GM18873 (cell line): ENCODE measurements around the gene PLA2G3.

Source experiments
- ATAC-seq: cut with Tn5 transposase; IDR thresholded peaks from one replicate; pipeline ENCODE4 v1.9.1; 2021; ENCODE audit warnings: mild to moderate bottlenecking, moderate library complexity, moderate number of reproducible peaks; ENCODE audit not compliant: unreplicated experiment, low FRiP score

The PLA2G3 gene

GRCh38 chr22:31148953-31149627 is 8.8 kb upstream of the PLA2G3 start:
- ATAC-seq: no peak

DNA sequence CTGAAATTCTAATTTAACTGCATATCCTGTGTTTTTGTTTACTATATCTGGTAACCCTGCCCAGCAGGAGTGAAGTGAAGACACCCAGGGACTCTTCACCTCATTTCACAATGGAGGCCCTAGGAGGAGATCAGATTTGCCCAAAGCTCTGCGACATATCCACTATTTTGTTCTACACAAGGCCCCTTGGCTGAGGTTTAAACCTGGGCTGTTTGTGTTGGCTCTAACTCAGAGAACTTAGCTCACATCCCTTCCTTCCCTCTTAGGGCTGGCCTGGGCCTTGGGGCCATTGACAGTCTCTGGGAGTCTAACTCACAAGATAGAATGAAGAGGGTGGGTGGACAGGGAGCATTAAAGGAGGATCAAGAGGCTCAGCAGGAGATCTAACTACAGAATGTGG is 8.2 kb upstream of the PLA2G3 start:
- no peak for ATAC-seq

- no peak for ATAC-seq
Measured at GRCh38 chr22:31144223-31144622, 3.9 kb upstream of the PLA2G3 start.

- ATAC-seq: no peak
Measured at GRCh38 chr22:31143537-31143936, 3.2 kb upstream of the PLA2G3 start.

GRCh38 chr22:31143038-31143437 is 2.7 kb upstream of the PLA2G3 start:
- ATAC-seq: no peak

GRCh38 chr22:31142285-31142684 is 2.0 kb upstream of the PLA2G3 start:
- ATAC-seq: no peak

DNA sequence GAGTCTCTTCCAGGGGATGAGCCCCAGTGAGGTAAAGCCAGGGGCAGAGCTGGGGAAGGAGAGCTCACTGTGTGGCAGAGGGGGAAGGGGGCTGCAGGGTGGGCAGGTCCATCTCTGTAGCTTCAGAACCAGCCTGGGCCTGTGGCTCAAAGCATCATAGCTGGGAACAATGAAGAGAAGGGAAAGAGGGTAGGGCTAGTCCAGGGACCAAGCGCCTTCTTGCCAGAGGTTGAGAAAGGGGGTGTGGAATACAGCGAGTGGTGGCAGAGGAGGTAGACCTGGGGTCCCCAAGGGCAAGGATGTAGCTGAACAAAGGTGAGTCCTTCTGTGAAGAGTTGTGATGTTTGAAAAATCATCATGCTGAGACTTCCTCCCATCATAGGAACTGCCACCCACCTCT is 1.2 kb upstream of the PLA2G3 start:
- no peak for ATAC-seq

GRCh38 chr22:31140746-31141145 is 438 bp upstream of the PLA2G3 start:
- ATAC-seq: no peak

DNA sequence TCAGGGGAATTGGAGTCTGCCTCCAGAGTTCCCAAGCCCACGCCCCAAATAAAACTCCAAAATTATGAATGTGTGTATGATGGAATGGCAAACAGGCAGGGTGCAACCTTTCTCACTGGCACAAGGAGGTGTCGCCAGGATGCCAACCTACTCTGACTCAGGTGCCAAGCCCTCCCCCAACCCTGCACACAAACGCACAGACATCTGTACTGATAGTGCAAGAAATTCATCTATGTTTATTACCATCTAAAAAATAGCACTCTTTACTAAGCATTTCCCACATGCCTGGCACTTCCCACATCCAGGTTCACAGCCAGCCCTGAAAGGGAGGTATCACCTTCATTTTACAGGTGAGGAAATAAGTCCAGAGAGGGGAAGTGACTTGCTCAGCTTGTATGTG is 1.2 kb downstream of the PLA2G3 start:
- ATAC-seq: no peak

GRCh38 chr22:31138126-31138525 is 2.2 kb downstream of the PLA2G3 start:
- ATAC-seq: no peak

GRCh38 chr22:31137721-31138120 is 2.6 kb downstream of the PLA2G3 start:
- ATAC-seq: no peak

GRCh38 chr22:31136711-31137110 is 3.6 kb downstream of the PLA2G3 start:
- ATAC-seq: no peak

DNA sequence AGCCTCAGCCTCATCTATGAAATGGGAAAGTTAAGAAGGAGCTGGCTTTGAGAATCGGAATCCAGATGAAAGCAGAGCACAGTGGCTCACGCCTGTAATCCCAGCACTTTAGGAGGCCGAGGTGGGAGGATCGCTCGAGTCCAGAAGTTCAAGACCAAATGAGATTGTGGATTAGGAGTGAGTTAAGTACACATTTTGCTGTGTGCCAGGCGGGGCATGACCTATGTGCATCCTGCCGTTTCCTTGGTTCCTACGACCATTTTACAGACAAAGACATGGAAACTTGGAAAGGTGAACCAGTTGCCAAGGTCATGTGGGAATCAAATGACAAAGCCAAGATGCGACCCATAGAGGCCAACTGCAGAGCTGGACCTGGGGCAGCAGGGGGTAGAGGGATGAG is 4.2 kb downstream of the PLA2G3 start:
- ATAC-seq: no peak

DNA sequence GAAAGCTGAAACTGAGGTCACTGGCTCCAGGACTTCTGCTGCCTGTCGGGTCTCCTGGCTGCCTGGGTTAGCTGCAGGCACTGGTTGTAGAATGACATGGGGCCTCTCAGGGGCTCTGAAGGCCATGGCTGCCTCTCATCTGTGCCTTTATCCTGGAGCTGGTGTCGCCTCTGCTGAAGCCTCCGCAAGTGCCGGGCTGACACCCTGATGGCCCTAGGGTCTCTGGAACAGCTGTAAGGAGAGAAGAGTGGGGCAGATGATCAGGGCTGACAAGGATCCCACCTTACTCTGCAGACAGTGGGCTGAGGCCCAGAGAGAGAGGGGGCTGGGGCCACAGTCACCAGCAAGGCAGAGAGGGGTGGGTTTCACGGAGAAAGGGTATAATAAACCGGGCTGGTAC is 4.6 kb downstream of the PLA2G3 start:
- ATAC-seq: no peak

DNA sequence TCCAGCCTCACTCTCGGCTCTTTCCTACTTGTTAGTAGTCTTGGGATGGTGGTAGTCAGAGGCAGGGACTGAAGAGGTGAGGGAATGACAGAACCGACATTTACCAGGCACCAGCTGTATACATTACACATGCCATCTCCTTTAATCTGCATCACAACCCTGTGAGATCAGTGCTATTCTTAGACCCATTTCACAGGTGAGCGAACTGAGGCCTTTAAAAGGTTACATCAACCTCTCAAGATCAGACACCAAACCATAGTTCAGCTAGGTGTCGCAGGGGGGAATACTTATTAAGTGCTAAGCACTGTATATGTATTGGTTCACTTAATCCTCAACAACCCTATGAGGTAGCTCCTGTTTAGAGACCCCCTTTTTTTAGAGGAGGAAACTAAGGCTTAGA is 5.6 kb downstream of the PLA2G3 start:
- ATAC-seq: no peak

- no peak for ATAC-seq
Measured at GRCh38 chr22:31133911-31134310, 6.4 kb downstream of the PLA2G3 start.

DNA sequence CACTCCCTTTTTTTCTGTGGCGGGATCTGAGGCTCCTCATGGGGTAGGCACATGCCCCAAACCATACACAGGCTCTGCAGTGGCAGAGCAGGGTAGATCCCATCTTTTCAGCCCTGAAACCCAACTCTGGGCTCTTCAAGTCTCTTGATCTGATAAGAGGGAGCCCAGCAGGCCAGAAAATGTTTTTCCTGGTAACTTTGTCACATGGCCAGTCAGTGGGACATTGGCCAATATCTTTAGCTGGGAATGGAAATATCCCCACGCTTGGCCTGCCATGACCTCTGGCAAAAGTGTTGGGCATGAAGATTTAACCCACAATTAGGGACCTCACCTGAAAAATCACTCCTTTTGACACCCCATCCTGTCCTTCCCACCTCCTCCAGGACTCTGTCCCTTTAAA is 9.4 kb downstream of the PLA2G3 start:
- ATAC-seq: no peak

DNA sequence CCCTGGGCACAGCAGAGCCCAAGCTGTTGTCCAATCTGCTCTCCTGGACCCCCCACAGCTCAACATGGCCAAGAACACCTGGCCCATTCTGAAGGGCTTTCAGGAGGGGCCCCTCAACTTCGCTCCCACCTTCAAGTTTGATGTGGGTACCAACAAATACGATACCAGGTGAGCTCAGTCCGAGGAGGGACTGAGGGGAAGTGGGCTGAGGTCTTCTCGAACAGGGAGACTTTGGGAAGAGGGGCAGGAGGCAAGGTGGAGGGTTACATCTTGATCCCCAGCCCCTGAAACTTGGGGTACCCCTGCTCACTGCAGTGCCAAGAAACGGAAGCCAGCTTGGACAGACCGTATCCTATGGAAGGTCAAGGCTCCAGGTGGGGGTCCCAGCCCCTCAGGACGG is 12.2 kb downstream of the PLA2G3 start:
- no peak for ATAC-seq

GRCh38 chr22:31127181-31127772 is 13.0 kb downstream of the PLA2G3 start:
- ATAC-seq: no peak

DNA sequence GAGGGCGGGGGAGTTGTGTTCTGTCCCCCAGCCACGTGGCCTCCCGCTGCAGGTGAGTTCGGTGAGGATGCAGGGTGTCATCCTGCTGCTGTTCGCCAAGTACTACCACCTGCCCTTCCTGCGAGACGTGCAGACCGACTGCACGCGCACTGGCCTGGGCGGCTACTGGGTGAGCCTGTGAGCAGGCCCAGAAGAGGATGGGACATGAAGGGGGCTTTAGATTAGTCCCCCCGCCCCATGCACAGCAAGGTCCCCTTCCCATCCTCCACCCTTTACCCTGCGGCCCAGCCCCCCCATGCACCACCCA is 13.5 kb downstream of the PLA2G3 start:
- no peak for ATAC-seq

GRCh38 chr22:31126128-31126868 is 14.0 kb downstream of the PLA2G3 start:
- no peak for ATAC-seq

DNA sequence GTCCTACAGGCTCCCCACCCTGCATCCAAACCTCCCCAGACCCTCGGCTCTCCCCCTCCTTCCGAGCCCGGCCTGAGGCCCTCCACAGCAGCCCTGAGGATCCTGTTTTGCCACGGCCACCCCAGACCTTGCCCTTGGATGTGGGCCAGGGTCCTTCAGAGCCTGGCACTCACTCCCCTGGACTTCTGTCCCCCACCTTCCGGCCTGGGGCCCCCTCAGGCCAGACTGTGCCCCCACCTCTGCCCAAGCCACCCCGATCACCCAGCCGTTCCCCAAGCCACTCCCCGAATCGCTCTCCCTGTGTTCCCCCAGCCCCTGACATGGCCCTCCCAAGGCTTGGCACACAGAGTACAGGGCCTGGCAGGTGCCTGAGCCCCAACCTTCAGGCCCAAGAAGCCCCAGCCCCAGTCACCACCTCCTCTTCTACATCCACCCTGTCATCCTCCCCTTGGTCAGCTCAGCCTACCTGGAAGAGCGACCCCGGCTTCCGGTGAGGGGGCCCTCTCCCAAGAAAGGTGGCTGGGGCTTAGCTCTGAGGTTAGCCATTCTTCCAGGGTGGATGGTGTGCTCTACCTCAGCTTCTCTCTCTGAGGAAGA is 14.7 kb downstream of the PLA2G3 start:
- ATAC-seq: no peak
